ENCODE measurements around the gene FGFRL1.

DNA sequence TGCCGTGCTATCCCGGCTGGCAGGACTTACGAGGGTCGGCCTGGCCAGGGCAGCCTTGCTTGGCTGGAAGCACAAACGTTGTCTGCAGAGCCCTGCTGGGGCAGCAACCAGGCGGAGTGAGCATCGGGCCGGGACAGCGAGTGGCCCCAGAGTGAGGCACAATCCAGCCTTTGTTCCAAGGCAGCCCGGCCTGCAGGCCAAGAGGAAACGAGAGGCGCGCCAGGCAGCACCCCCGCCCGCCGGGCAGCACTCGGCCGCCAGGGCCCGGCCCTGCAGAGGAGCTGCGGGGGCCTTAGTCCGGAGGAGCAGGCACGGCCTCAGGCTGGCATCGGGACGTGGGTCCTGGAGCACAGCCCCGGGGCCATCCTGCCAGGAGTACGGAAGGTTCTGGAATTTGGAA lies 24.1 kb downstream of the FGFRL1 start:
- TF ChIP-seq CTCF (IDR thresholded peaks at IDR 0.05; ENCODE audit: poor library complexity) (no peak), EZH2 (IDR thresholded peaks at IDR 0.05; ENCODE audit: borderline replicate concordance) (no peak)
